Transverse colon (tissue), 4 donors: ENCODE data around the gene TBX5. TPM values are rescaled to one million over a fixed set of nuclear protein-coding genes. Genes with fewer than 3 reads are reported as not detected.

ENCODE experiments used
- DNase-seq: peaks from one replicate; pipeline ENCODE4 v3.0.0-alpha.2; 2019
- H3K27ac ChIP-seq, 4 donors: fragments of 200-600 bp; sonication (generic); 2 replicates each; pipeline ENCODE4 v1.5.1; 2016 to 2018; ENCODE audit warnings: inconsistent platforms in 4 of 4
- H3K27me3 ChIP-seq: fragments of 200-600 bp; sonication (generic); 2 replicates; pipeline ENCODE4 v1.5.1; 2017; ENCODE audit warnings: inconsistent platforms
- H3K36me3 ChIP-seq, 4 donors: fragments of 200-600 bp; sonication (generic); 2 replicates each; pipeline ENCODE4 v1.5.1; 2017 to 2019; ENCODE audit warnings: inconsistent platforms in 4 of 4
- H3K4me1 ChIP-seq, 4 donors: fragments of 200-600 bp; sonication (generic); 2 replicates each; pipeline ENCODE4 v1.5.1; 2017 to 2020; ENCODE audit warnings: inconsistent platforms in 4 of 4
- H3K4me3 ChIP-seq, 4 donors: fragments of 200-600 bp; sonication (generic); 1 replicate in 1 of 4; 2 replicates in 3 of 4; pipeline versions ENCODE4 v1.5.1 to v1.6.1; 2017 to 2019; ENCODE audit warnings: inconsistent platforms in 4 of 4
- H3K9me3 ChIP-seq, 2 donors: fragments of 200-600 bp; sonication (generic); 2 replicates each; pipeline ENCODE4 v1.5.1; 2017 to 2019; ENCODE audit warnings: inconsistent platforms in 2 of 2
- EP300 ChIP-seq: sonication (generic); formaldehyde crosslinking; IDR thresholded peaks from one replicate; pipeline ENCODE4 v1.6.1; 2017; ENCODE audit warnings: antibody characterized with exemption, low read depth
- POLR2A ChIP-seq: fragments of 450-650 bp; IDR thresholded peaks from one replicate; pipeline ENCODE4 v1.6.1; 2016; ENCODE audit warnings: antibody characterized with exemption, mild to moderate bottlenecking, moderate library complexity
- POLR2AphosphoS5 ChIP-seq, 3 donors: sonication (generic); formaldehyde crosslinking; IDR thresholded peaks; one replicate each; pipeline ENCODE4 v1.6.1; 2016; ENCODE audit warnings: antibody characterized with exemption in 3 of 3
- WGBS, 2 donors: methylation state at CpG; one replicate each; pipeline ENCODE4 v1.1.5; 2018; ENCODE audit warnings: low coverage in 1 of 2; 5-methylcytosine and 5-hydroxymethylcytosine counted together
- in situ Hi-C, 4 donors: fragments of 200-750 bp; cut with MboI; loops; one replicate each; pipeline versions ENCODE4 v1.15.0 to v1.15.1; 2017; ENCODE audit warnings: low sequenced_read_pairs in 3 of 4, low pct_ligation_motif_present in 1 of 4, low pct_unique_long_range_greater_than_20kb in 1 of 4
- intact Hi-C: fragments of 100-400 bp; cut with DNase I; formaldehyde crosslinking; loops from one replicate; pipeline ENCODE4 v1.15.1; 2023; ENCODE audit warnings: low total_unique reads
- total RNA-seq, 4 donors: library from RNA; depleted of rRNA; stranded (reverse); fragments of >200 nt; gene quantifications; one replicate each; pipeline ENCODE4 v1.1.0, GENCODE V29; 2016
- TF ChIP-seq, protein P1 (sequence below), 5 experiments: fragments of 200-600 bp in 3 of 5; fragments of 450-650 bp in 2 of 5; sonication (generic) in 3 of 5; IDR thresholded peaks; 1 replicate in 2 of 5; 2 replicates in 3 of 5; pipeline ENCODE4 v1.5.1; 2016 to 2017; ENCODE audit warnings: antibody characterized with exemption in 5 of 5, inconsistent platforms in 3 of 5, mild to moderate bottlenecking in 2 of 5, moderate library complexity in 1 of 5

The TBX5 gene
- total RNA-seq, 4 donors from 2014 or later = not detected

DNA sequence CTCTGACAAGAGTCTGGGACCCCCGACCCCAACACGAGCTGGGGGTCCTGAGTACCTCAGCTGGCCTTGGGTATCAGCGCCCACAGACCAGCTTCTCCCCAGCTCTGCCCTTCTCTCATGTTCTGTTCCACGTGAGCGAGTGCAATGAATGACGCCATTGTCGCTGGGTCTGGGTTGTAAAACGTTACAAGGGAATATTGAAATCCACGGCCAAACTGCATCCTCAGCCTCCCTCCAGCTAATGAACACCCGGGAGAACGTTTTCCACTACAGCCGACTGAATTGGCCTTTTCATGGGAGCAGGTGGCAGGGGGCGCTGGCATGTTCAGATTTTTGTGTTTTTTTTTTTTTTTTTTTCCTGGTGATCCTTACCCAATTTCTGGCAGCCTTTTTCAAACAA lies 34.7 kb downstream of the TBX5 start:
- Histone ChIP-seq H3K27me3 (peaks cover 10% of the 10 kb centered on the region), H3K9me3 (peaks cover 0 to 1% of the 10 kb centered on the region in 2 donors), H3K36me3 (no peaks in the 10 kb centered on the region), H3K4me1 (no peaks in the 10 kb centered on the region), H3K4me3 (no peak overlapping the region), H3K27ac (no peak overlapping the region)
- TF ChIP-seq POLR2AphosphoS5 (IDR thresholded peaks at IDR 0.05) = no peak
- intact Hi-C loops = no loop called here
- DNase-seq = no peak
- WGBS, 2 donors = 21 to 38% methylated on average over 8 to 13 of the region's 13 CpGs
- in situ Hi-C loops = no loop called here

DNA sequence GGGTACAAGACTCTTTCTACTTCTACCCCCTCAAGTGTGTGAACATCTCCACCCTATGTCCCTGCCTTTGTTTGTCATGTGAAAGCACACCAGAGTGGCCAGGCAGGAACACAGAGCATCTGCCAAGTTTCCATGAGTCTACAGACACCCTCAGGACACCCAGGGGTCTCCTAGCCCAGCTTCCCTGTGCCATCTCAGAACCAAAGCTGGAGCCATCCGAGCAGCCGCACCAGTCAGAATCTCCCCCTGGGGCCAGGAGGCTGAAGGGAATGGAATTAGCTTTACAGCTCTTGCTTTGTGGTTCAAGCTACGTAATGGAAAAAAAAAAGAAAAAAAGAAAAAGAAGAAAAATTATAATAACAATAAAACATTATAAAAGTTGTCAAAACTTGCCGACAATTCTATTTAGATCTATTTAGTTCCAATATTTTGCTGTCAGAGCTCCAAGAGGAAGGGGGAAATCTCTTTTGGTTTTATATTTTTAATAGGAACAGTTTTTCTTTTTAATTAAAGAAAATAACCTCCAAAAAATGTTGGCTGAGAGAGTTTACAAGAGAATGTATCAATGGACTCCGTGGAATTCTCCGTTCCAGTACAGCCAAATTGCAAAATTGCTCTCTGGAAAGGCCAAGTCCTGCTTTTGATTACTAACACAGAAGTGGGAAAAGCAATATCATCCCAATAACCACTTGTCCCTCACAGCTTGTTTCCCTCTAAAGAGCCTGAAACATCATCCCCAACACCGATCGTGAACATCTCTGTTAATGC lies 37.1 kb downstream of the TBX5 start:
- Histone ChIP-seq H3K4me1 (no peaks in the 10 kb centered on the region), H3K4me3 (no peak overlapping the region), H3K27me3 (peaks cover 10% of the 10 kb centered on the region), H3K9me3 (peaks cover 0 to 4% of the 10 kb centered on the region in 2 donors), H3K27ac (no peak overlapping the region), H3K36me3 (no peaks in the 10 kb centered on the region)
- no peak for DNase-seq
- intact Hi-C loops (no loop called here), in situ Hi-C loops (no loop called here)
- TF ChIP-seq, protein P1, sequence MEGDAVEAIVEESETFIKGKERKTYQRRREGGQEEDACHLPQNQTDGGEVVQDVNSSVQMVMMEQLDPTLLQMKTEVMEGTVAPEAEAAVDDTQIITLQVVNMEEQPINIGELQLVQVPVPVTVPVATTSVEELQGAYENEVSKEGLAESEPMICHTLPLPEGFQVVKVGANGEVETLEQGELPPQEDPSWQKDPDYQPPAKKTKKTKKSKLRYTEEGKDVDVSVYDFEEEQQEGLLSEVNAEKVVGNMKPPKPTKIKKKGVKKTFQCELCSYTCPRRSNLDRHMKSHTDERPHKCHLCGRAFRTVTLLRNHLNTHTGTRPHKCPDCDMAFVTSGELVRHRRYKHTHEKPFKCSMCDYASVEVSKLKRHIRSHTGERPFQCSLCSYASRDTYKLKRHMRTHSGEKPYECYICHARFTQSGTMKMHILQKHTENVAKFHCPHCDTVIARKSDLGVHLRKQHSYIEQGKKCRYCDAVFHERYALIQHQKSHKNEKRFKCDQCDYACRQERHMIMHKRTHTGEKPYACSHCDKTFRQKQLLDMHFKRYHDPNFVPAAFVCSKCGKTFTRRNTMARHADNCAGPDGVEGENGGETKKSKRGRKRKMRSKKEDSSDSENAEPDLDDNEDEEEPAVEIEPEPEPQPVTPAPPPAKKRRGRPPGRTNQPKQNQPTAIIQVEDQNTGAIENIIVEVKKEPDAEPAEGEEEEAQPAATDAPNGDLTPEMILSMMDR (IDR thresholded peaks at IDR 0.05) = no peak
- no peak for TF ChIP-seq POLR2AphosphoS5 (IDR thresholded peaks at IDR 0.05)
- TF ChIP-seq POLR2A = no peak
- no peak for TF ChIP-seq EP300
- 80 to 83% methylated on average over 5 to 8 of the region's 8 CpGs for WGBS, 2 donors

DNA sequence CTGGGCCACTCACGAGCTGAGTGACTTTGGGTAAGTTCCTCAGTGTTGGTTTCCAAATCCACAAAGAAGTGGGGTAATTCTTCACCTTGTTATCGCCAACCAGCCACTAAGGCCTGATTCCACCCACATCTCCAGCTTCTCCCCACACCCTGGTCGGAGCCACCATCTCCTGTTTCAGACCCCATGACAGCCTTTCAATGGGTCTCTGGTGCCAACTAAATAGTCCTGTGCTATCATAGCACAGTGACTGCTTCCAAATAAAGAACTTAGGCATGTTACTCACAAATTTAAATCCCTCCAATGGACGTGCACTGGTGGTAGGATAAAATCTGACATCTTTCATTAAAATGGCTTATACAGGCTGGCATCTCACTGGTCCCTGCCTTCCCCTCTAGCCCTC lies 44.0 kb downstream of the TBX5 start:
- H3K4me3 ChIP-seq = no peak overlapping the region
- WGBS, 2 donors = 33 to 51% methylated on average over 4 of the region's 4 CpGs
- intact Hi-C loops (no loop called here), in situ Hi-C loops (no loop called here)
- no peak for DNase-seq
- no peaks in the 10 kb centered on the region for H3K36me3 ChIP-seq
- H3K27me3 ChIP-seq = no peaks in the 10 kb centered on the region
- peaks cover 0 to 4% of the 10 kb centered on the region in 2 donors for H3K9me3 ChIP-seq
- TF ChIP-seq POLR2A = no peak
- TF ChIP-seq, protein P1 (IDR thresholded peaks at IDR 0.05) = no peak
- no peak for TF ChIP-seq POLR2AphosphoS5 (IDR thresholded peaks at IDR 0.05)
- no peak for TF ChIP-seq EP300
- H3K4me1 ChIP-seq = no peaks in the 10 kb centered on the region
- H3K27ac ChIP-seq = no peak overlapping the region

DNA sequence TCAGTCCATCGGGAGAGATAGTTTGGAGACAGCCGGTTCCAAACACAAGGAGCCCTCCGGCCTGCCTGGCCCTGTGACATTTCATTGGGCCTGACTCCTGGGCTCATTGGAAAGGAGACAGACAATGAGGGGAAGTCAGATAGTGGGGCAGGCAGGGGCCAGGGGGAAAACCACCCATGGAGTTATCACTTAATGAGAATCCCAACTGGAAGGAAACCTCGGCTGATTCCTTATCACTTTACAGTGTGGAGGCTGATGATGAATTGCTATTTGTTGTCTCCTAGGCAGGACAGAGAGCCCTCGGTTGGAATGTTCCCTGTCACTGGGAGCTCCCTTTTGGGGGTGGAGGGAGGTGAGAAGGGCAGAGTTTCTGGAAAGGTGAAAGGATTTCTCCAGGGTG lies 44.4 kb downstream of the TBX5 start:
- Histone ChIP-seq H3K27ac (no peak overlapping the region), H3K27me3 (no peaks in the 10 kb centered on the region), H3K4me1 (no peaks in the 10 kb centered on the region), H3K36me3 (no peaks in the 10 kb centered on the region), H3K4me3 (no peak overlapping the region), H3K9me3 (peaks cover 0 to 4% of the 10 kb centered on the region in 2 donors)
- no peak for DNase-seq
- intact Hi-C loops (no loop called here), in situ Hi-C loops (no loop called here)
- WGBS, 2 donors = 42% methylated on average over 5 of the region's 5 CpGs; no CpG with 5 or more reads in 1 of the 2 donors
- TF ChIP-seq, protein P1 (IDR thresholded peaks at IDR 0.05) = no peak

DNA sequence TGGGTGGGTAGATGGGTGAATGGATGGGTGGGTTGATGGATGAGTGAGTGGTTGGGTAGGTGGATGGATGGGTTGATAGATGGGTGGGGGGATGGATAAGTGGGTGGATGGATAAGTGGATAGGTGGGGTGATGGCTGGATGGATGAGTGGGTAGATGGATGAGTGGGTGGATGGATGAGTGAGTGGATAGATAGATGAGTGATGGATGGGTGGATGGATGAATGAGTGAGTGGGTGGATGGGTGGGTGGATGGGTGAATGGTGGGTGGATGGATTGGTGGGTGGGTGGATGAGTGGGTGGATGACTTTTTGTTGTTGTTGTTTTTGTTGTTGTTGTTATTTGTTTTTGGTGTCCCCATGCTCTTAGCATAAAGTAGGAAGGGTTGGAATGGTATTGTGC lies 45.5 kb downstream of the TBX5 start:
- Histone ChIP-seq H3K27me3 (no peaks in the 10 kb centered on the region), H3K4me3 (no peak overlapping the region), H3K4me1 (no peaks in the 10 kb centered on the region), H3K9me3 (no peaks in the 10 kb centered on the region), H3K36me3 (no peaks in the 10 kb centered on the region), H3K27ac (no peak overlapping the region)
- no peak for TF ChIP-seq EP300
- TF ChIP-seq POLR2A = no peak
- TF ChIP-seq, protein P1 (IDR thresholded peaks at IDR 0.05) = no peak
- TF ChIP-seq POLR2AphosphoS5 (IDR thresholded peaks at IDR 0.05) = no peak
- in situ Hi-C loops = no loop called here
- no peak for DNase-seq
- intact Hi-C loops = no loop called here
